ENCODE measurements around the gene POLD3.

Gene POLD3

GRCh38 chr11:74592441-74593362, at the start of gene POLD3:
Gene POLD3, plus strand, starts transcription at chr11:74592582. Its CDS starts 77 bp downstream, at chr11:74592659.
- peak within 1 kb of the TSS; percentile 95 for H3K4me3 ChIP-seq (ENCODE audit: insufficient read length, low read depth)
- H3K4me1 ChIP-seq (ENCODE audit: insufficient read depth, insufficient read length) = no peaks in the 10 kb centered on the region
- peak; percentile 90 for DNase-seq (ENCODE audit: low read depth, low spot score)
- H3K9me3 ChIP-seq (ENCODE audit: insufficient read depth, low read length) = no peaks in the 10 kb centered on the region
- TF ChIP-seq ZNF274 (IDR thresholded peaks at IDR 0.05; ENCODE audit: low read depth, low read length) = no peak
- TF ChIP-seq SUZ12 (IDR thresholded peaks at IDR 0.05; ENCODE audit: extremely low read depth, insufficient read depth, insufficient read length) = no peak
- no peak for TF ChIP-seq YY1 (IDR thresholded peaks at IDR 0.05; ENCODE audit: insufficient read depth, insufficient read length)
- H3K27me3 ChIP-seq (ENCODE audit: insufficient read depth, insufficient read length) = no peaks in the 10 kb centered on the region
- H3K36me3 ChIP-seq (ENCODE audit: insufficient read depth, insufficient read length, low read length) = peaks cover 30% of the 10 kb centered on the region
- H3K9ac ChIP-seq (ENCODE audit: insufficient read length, low read depth) = peak within 1 kb of the TSS; percentile 95

- Histone ChIP-seq H3K4me3 (ENCODE audit: insufficient read length, low read depth) (no peak overlapping the region), H3K9me3 (ENCODE audit: insufficient read depth, low read length) (peaks cover 27% of the 10 kb centered on the region; the same call in 1 of the 2 replicates), H3K36me3 (ENCODE audit: insufficient read depth, insufficient read length, low read length) (no peaks in the 10 kb centered on the region), H3K27me3 (ENCODE audit: insufficient read depth, insufficient read length) (no peaks in the 10 kb centered on the region), H3K4me1 (ENCODE audit: insufficient read depth, insufficient read length) (no peaks in the 10 kb centered on the region), H3K9ac (ENCODE audit: insufficient read length, low read depth) (no peak overlapping the region)
- DNase-seq (ENCODE audit: low read depth, low spot score) = no peak
- no peak for TF ChIP-seq ZNF274 (IDR thresholded peaks at IDR 0.05; ENCODE audit: low read depth, low read length)
- no peak for TF ChIP-seq YY1 (IDR thresholded peaks at IDR 0.05; ENCODE audit: insufficient read depth, insufficient read length)
- no peak for TF ChIP-seq SUZ12 (IDR thresholded peaks at IDR 0.05; ENCODE audit: extremely low read depth, insufficient read depth, insufficient read length)
Measured at GRCh38 chr11:74543991-74544390, 48.4 kb upstream of the POLD3 start.

- no peaks in the 10 kb centered on the region for H3K4me1 ChIP-seq (ENCODE audit: insufficient read depth, insufficient read length)
- H3K27me3 ChIP-seq (ENCODE audit: insufficient read depth, insufficient read length) = no peaks in the 10 kb centered on the region
- H3K9ac ChIP-seq (ENCODE audit: insufficient read length, low read depth) = no peak overlapping the region
- TF ChIP-seq YY1 (IDR thresholded peaks at IDR 0.05; ENCODE audit: insufficient read depth, insufficient read length) (no peak), SUZ12 (IDR thresholded peaks at IDR 0.05; ENCODE audit: extremely low read depth, insufficient read depth, insufficient read length) (no peak), ZNF274 (IDR thresholded peaks at IDR 0.05; ENCODE audit: low read depth, low read length) (no peak)
- no peak overlapping the region for H3K4me3 ChIP-seq (ENCODE audit: insufficient read length, low read depth)
- no peak for DNase-seq (ENCODE audit: low read depth, low spot score)
- H3K9me3 ChIP-seq (ENCODE audit: insufficient read depth, low read length) = peaks cover 10% of the 10 kb centered on the region; the same call in 1 of the 2 replicates
- no peaks in the 10 kb centered on the region for H3K36me3 ChIP-seq (ENCODE audit: insufficient read depth, insufficient read length, low read length)
Measured at GRCh38 chr11:74546752-74547151, 45.6 kb upstream of the POLD3 start.

- Histone ChIP-seq H3K4me1 (ENCODE audit: insufficient read depth, insufficient read length) (no peaks in the 10 kb centered on the region), H3K9ac (ENCODE audit: insufficient read length, low read depth) (no peak overlapping the region), H3K27me3 (ENCODE audit: insufficient read depth, insufficient read length) (no peaks in the 10 kb centered on the region), H3K4me3 (ENCODE audit: insufficient read length, low read depth) (no peak overlapping the region), H3K9me3 (ENCODE audit: insufficient read depth, low read length) (no peaks in the 10 kb centered on the region), H3K36me3 (ENCODE audit: insufficient read depth, insufficient read length, low read length) (no peaks in the 10 kb centered on the region)
- TF ChIP-seq YY1 (IDR thresholded peaks at IDR 0.05; ENCODE audit: insufficient read depth, insufficient read length) = no peak
- TF ChIP-seq ZNF274 (IDR thresholded peaks at IDR 0.05; ENCODE audit: low read depth, low read length) = no peak
- no peak for TF ChIP-seq SUZ12 (IDR thresholded peaks at IDR 0.05; ENCODE audit: extremely low read depth, insufficient read depth, insufficient read length)
- DNase-seq (ENCODE audit: low read depth, low spot score) = no peak
Measured at GRCh38 chr11:74550991-74551753, 41.2 kb upstream of the POLD3 start.

- Histone ChIP-seq H3K27me3 (ENCODE audit: insufficient read depth, insufficient read length) (no peaks in the 10 kb centered on the region), H3K9me3 (ENCODE audit: insufficient read depth, low read length) (no peaks in the 10 kb centered on the region), H3K9ac (ENCODE audit: insufficient read length, low read depth) (no peak overlapping the region), H3K4me3 (ENCODE audit: insufficient read length, low read depth) (no peak overlapping the region), H3K36me3 (ENCODE audit: insufficient read depth, insufficient read length, low read length) (no peaks in the 10 kb centered on the region), H3K4me1 (ENCODE audit: insufficient read depth, insufficient read length) (no peaks in the 10 kb centered on the region)
- no peak for TF ChIP-seq ZNF274 (IDR thresholded peaks at IDR 0.05; ENCODE audit: low read depth, low read length)
- no peak for TF ChIP-seq SUZ12 (IDR thresholded peaks at IDR 0.05; ENCODE audit: extremely low read depth, insufficient read depth, insufficient read length)
- TF ChIP-seq YY1 (IDR thresholded peaks at IDR 0.05; ENCODE audit: insufficient read depth, insufficient read length) = no peak
- no peak for DNase-seq (ENCODE audit: low read depth, low spot score)
Measured at GRCh38 chr11:74551754-74552145, 40.6 kb upstream of the POLD3 start.

- Histone ChIP-seq H3K4me3 (ENCODE audit: insufficient read length, low read depth) (no peak overlapping the region), H3K9me3 (ENCODE audit: insufficient read depth, low read length) (no peaks in the 10 kb centered on the region), H3K4me1 (ENCODE audit: insufficient read depth, insufficient read length) (no peaks in the 10 kb centered on the region), H3K27me3 (ENCODE audit: insufficient read depth, insufficient read length) (no peaks in the 10 kb centered on the region), H3K36me3 (ENCODE audit: insufficient read depth, insufficient read length, low read length) (no peaks in the 10 kb centered on the region), H3K9ac (ENCODE audit: insufficient read length, low read depth) (no peak overlapping the region)
- no peak for DNase-seq (ENCODE audit: low read depth, low spot score)
- TF ChIP-seq ZNF274 (IDR thresholded peaks at IDR 0.05; ENCODE audit: low read depth, low read length) (no peak), SUZ12 (IDR thresholded peaks at IDR 0.05; ENCODE audit: extremely low read depth, insufficient read depth, insufficient read length) (no peak), YY1 (IDR thresholded peaks at IDR 0.05; ENCODE audit: insufficient read depth, insufficient read length) (no peak)
Measured at GRCh38 chr11:74557526-74557925, 34.9 kb upstream of the POLD3 start.

Data from NT2/D1 (cell line).